Neural cell (in vitro differentiated cells): ENCODE measurements around the gene SLC12A7. TPM values are rescaled to one million over a fixed set of nuclear protein-coding genes. Genes with fewer than 3 reads are reported as not detected.

Experiments used
- H2AFZ ChIP-seq: fragments of 200-600, 300-800 bp; sonication (generic), shearing (Covaris generic); 2 replicates; pipeline ENCODE4 v1.6.0; 2014; ENCODE audit warnings: low read depth, mild to moderate bottlenecking, antibody characterized with exemption, low read length, moderate library complexity
- H3F3A ChIP-seq: fragments of 200-600 bp; shearing (Covaris generic); 2 replicates; pipeline ENCODE4 v1.6.1; 2016; ENCODE audit warnings: mild to moderate bottlenecking, moderate library complexity, mixed read lengths, antibody characterized with exemption, low read length; ENCODE audit not compliant: insufficient read depth, poor library complexity, severe bottlenecking
- H3K27ac ChIP-seq: fragments of 200-600, 300-800 bp; sonication (generic), shearing (Covaris generic); 2 replicates; pipeline ENCODE4 v1.5.1; 2014; ENCODE audit warnings: mild to moderate bottlenecking, low read length, moderate library complexity
- H3K27me3 ChIP-seq: fragments of 300-800, 200-600 bp; sonication (generic), shearing (Covaris generic); 2 replicates; pipeline ENCODE4 v1.6.0; 2014; ENCODE audit warnings: mild to moderate bottlenecking, low read depth, low read length, moderate library complexity; ENCODE audit not compliant: insufficient read depth
- H3K36me3 ChIP-seq: fragments of 300-800, 200-600 bp; sonication (generic), shearing (Covaris generic); 2 replicates; pipeline ENCODE4 v1.5.1; 2014; ENCODE audit warnings: mild to moderate bottlenecking, antibody characterized with exemption, low read length, moderate library complexity; ENCODE audit not compliant: insufficient read depth
- H3K4me2 ChIP-seq: fragments of 300-800, 200-600 bp; sonication (generic), shearing (Covaris generic); 2 replicates; pipeline ENCODE4 v1.6.0; 2014; ENCODE audit warnings: mild to moderate bottlenecking, low read length
- H3K4me3 ChIP-seq: fragments of 300-800, 200-600 bp; sonication (generic), shearing (Covaris generic); 2 replicates; pipeline ENCODE4 v1.5.1; 2014; ENCODE audit warnings: mild to moderate bottlenecking, low read length, moderate library complexity
- H3K79me2 ChIP-seq: fragments of 200-600 bp; shearing (Covaris generic); replicated peaks from 2 replicates; pipeline ENCODE4 v1.6.0; 2014; ENCODE audit warnings: mild to moderate bottlenecking, low read length, moderate library complexity; ENCODE audit not compliant: insufficient read depth
- H3K9ac ChIP-seq: fragments of 300-800, 200-600 bp; sonication (generic), shearing (Covaris generic); 2 replicates; pipeline ENCODE4 v1.6.1; 2016; ENCODE audit warnings: mild to moderate bottlenecking, low read length, mixed read lengths
- H3K9me2 ChIP-seq: fragments of 200-600 bp; shearing (Covaris generic); 2 replicates; pipeline ENCODE4 v1.6.1; 2016; ENCODE audit warnings: mild to moderate bottlenecking, low read length, mixed read lengths; ENCODE audit not compliant: insufficient read depth
- H3K9me3 ChIP-seq: fragments of 200-600, 300-800 bp; sonication (generic), shearing (Covaris generic); 2 replicates; pipeline ENCODE4 v1.6.1; 2016; ENCODE audit warnings: mild to moderate bottlenecking, mixed run types, low read length, moderate library complexity, mixed read lengths
- H4K20me1 ChIP-seq: fragments of 200-600 bp; shearing (Covaris generic); 2 replicates; pipeline ENCODE4 v1.6.1; 2016; ENCODE audit warnings: mild to moderate bottlenecking, mixed run types; ENCODE audit not compliant: insufficient read depth
- CTCF ChIP-seq: fragments of 450-650 bp; IDR thresholded peaks from 2 replicates; pipeline ENCODE4 v1.5.1; 2014; ENCODE audit warnings: antibody characterized with exemption, mild to moderate bottlenecking, moderate library complexity; ENCODE audit not compliant: poor library complexity, severe bottlenecking
- EP300 ChIP-seq: fragments of 450-650 bp; conservative IDR thresholded peaks from 2 replicates; pipeline ENCODE4 v1.6.1; 2014; ENCODE audit warnings: antibody characterized with exemption, mild to moderate bottlenecking, moderate library complexity; ENCODE audit not compliant: poor library complexity, severe bottlenecking
- EZH2 ChIP-seq: fragments of 200-600, 300-800 bp; shearing (Covaris generic), sonication (generic); IDR thresholded peaks from 2 replicates; pipeline ENCODE4 v1.6.1; 2014; ENCODE audit warnings: antibody characterized with exemption, low read length, borderline replicate concordance, mild to moderate bottlenecking; ENCODE audit not compliant: insufficient read depth, poor library complexity, severe bottlenecking
- MXI1 ChIP-seq: fragments of 450-650 bp; conservative IDR thresholded peaks from 2 replicates; pipeline ENCODE4 v1.6.1; 2014; ENCODE audit warnings: antibody characterized with exemption, mild to moderate bottlenecking; ENCODE audit not compliant: poor library complexity, severe bottlenecking
- POLR2AphosphoS5 ChIP-seq: IDR thresholded peaks from 2 replicates; pipeline ENCODE4 v1.6.1; 2012
- RAD21 ChIP-seq: fragments of 450-650 bp; conservative IDR thresholded peaks from 2 replicates; pipeline ENCODE4 v1.6.1; 2014; ENCODE audit warnings: antibody characterized with exemption, mild to moderate bottlenecking, moderate library complexity
- REST ChIP-seq: IDR thresholded peaks from 2 replicates; pipeline ENCODE4 v1.6.1; 2012; ENCODE audit warnings: borderline replicate concordance
- SMC3 ChIP-seq: fragments of 450-650 bp; conservative IDR thresholded peaks from 2 replicates; pipeline ENCODE4 v1.6.1; 2014; ENCODE audit warnings: antibody characterized with exemption, mild to moderate bottlenecking, moderate library complexity; ENCODE audit not compliant: poor library complexity
- TAF1 ChIP-seq: IDR thresholded peaks from 2 replicates; pipeline ENCODE4 v1.6.1; 2012; ENCODE audit warnings: low read depth
- polyA plus RNA-seq: library from polyadenylated mRNA; depleted of rRNA; stranded (reverse); fragments of >200 nt; gene quantifications from 2 replicates; pipeline ENCODE4 v1.2.3, GENCODE V29; 2014

SLC12A7 gene
- polyA plus RNA-seq, 1 donor from 2014 or later, result 4.5 TPM

- Histone ChIP-seq H3K27ac (no peak overlapping the region), H3K79me2 (no peaks in the 10 kb centered on the region), H3K27me3 (peaks cover 16% of the 10 kb centered on the region), H3K9me3 (no peaks in the 10 kb centered on the region), H3K9ac (no peak overlapping the region), H3K4me2 (no peak overlapping the region), H4K20me1 (no peaks in the 10 kb centered on the region), H3F3A (no peaks in the 10 kb centered on the region), H3K9me2 (no peaks in the 10 kb centered on the region), H3K36me3 (no peaks in the 10 kb centered on the region), H3K4me3 (no peak overlapping the region), H2AFZ (no peak overlapping the region)
- TF ChIP-seq CTCF (no peak), SMC3 (no peak), EP300 (no peak), RAD21 (no peak), TAF1 (no peak), MXI1 (no peak), EZH2 (no peak), POLR2AphosphoS5 (no peak), REST (no peak)
Observed at GRCh38 chr5:1014346-1014745, 97.5 kb downstream of the SLC12A7 start.

- Histone ChIP-seq H3K27me3 (peaks cover 19% of the 10 kb centered on the region), H3K9ac (no peak overlapping the region), H3K36me3 (no peaks in the 10 kb centered on the region), H3F3A (no peaks in the 10 kb centered on the region), H4K20me1 (no peaks in the 10 kb centered on the region), H3K4me3 (no peak overlapping the region), H3K4me2 (no peak overlapping the region), H3K9me3 (no peaks in the 10 kb centered on the region), H2AFZ (no peak overlapping the region), H3K9me2 (no peaks in the 10 kb centered on the region), H3K27ac (no peak overlapping the region), H3K79me2 (no peaks in the 10 kb centered on the region)
- no peak for TF ChIP-seq EP300
- no peak for TF ChIP-seq EZH2
- no peak for TF ChIP-seq REST
- TF ChIP-seq RAD21, result no peak
- TF ChIP-seq TAF1, result no peak
- no peak for TF ChIP-seq SMC3
- no peak for TF ChIP-seq MXI1
- no peak for TF ChIP-seq CTCF
- TF ChIP-seq POLR2AphosphoS5, result no peak
Observed at GRCh38 chr5:1013948-1014301, 97.9 kb downstream of the SLC12A7 start.
